Measurements from ENCODE around the gene FAM110D.

Gene FAM110D

DNA sequence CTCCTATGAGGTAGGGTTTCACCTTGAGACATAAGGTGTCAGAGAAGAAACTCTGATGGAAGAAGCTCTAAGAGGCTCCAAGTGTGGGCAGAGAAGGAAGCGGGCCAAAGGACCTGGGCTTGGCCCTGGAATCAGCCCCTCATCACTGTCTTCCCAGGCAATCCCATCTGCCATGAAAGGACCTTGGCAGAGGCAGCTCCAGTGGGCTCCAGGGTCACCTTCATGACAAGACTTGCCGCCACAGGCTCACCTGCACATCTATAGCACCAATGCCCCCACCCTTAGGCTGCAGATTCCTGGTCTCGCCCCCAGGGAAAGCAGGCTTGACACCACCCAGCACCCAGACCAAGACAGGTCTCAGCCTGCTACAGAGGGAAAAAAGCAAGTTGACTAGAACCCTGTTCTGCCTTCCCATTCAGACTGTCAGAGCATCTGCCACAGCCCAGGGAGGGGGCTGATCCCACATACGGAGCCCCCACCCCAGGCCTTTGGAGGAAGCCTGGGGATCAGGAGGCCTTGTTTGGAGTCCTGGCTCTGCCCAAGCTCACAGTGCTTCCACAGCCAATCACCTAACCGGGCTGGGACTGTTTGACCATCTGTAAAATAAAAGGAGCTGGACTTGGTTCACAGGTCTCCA lies 490 bp upstream of the FAM110D start:
- DNase-seq (ENCODE audit: low spot score): no peak
- TF ChIP-seq, protein P1, sequence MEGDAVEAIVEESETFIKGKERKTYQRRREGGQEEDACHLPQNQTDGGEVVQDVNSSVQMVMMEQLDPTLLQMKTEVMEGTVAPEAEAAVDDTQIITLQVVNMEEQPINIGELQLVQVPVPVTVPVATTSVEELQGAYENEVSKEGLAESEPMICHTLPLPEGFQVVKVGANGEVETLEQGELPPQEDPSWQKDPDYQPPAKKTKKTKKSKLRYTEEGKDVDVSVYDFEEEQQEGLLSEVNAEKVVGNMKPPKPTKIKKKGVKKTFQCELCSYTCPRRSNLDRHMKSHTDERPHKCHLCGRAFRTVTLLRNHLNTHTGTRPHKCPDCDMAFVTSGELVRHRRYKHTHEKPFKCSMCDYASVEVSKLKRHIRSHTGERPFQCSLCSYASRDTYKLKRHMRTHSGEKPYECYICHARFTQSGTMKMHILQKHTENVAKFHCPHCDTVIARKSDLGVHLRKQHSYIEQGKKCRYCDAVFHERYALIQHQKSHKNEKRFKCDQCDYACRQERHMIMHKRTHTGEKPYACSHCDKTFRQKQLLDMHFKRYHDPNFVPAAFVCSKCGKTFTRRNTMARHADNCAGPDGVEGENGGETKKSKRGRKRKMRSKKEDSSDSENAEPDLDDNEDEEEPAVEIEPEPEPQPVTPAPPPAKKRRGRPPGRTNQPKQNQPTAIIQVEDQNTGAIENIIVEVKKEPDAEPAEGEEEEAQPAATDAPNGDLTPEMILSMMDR (IDR thresholded peaks at IDR 0.05; ENCODE audit: extremely low read depth, insufficient read depth, missing control alignments): no peak
- in situ Hi-C loops (cut with MboI; ENCODE audit: low pct_unique_long_range_greater_than_20kb, low sequenced_read_pairs, unreplicated experiment): no loop called here

DNA sequence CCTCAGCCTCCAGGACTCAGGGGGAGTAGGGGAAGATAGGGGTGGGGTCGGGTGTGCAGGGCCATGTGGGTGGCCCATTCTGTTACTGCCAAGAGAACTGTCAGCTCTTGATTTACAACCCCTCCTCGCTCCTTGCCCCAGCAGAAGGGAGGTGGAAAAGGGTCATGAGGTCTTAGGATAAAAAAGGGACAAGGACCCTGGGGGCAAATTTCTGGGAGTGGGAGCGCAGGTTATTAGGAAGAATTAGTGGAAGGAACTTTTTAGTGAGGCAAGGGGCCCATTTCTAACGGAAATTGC lies 812 bp downstream of the FAM110D start:
- in situ Hi-C loops (cut with MboI; ENCODE audit: low pct_unique_long_range_greater_than_20kb, low sequenced_read_pairs, unreplicated experiment): no loop called here
- DNase-seq (ENCODE audit: low spot score): no peak
- TF ChIP-seq, protein P1 (IDR thresholded peaks at IDR 0.05; ENCODE audit: extremely low read depth, insufficient read depth, missing control alignments): no peak

DNA sequence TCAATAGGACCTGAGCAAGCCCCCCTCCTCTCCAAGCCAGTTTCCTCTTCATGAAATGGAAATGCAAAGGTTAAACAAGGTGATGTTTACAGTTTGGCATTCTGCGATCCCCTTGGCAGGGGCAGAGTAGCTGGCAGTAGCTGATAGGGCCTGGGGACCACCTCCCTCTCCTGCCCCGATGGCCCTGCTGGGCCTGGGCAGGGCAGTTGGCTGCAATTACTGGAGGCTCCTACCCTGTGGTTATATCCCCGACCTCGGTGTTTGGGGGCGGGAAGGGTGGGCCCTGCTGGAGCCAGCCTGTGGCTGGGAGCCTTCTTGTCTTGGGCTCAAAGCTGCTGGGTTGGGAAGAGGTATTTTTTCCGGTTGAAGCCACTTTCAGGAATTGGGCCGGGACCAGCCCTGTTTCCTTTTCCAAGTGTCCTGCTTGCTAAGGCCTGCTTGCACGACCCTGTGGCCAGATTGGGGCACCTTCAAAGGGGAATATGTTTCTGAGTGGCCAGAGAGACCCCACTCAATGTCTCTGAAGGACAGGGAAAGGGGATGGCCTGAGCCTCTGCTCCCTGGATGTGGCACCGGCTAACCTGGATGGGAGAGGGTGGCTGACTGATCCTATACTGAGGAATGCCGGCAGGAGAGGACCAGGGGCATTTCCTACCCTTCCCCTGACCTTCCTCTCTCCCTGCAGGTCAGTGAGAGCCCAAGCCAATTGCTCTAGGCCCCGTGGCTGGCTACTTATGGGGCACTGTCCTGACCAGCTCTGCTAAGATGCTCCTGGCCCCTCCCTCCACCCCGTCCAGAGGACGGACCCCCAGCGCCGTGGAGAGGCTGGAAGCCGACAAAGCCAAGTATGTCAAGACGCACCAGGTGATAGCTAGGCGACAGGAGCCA lies 1.9 kb downstream of the FAM110D start:
- TF ChIP-seq, protein P1 (IDR thresholded peaks at IDR 0.05; ENCODE audit: extremely low read depth, insufficient read depth, missing control alignments): no peak
- no peak for DNase-seq (ENCODE audit: low spot score)
- in situ Hi-C loops (cut with MboI; ENCODE audit: low pct_unique_long_range_greater_than_20kb, low sequenced_read_pairs, unreplicated experiment): no loop called here

DNA sequence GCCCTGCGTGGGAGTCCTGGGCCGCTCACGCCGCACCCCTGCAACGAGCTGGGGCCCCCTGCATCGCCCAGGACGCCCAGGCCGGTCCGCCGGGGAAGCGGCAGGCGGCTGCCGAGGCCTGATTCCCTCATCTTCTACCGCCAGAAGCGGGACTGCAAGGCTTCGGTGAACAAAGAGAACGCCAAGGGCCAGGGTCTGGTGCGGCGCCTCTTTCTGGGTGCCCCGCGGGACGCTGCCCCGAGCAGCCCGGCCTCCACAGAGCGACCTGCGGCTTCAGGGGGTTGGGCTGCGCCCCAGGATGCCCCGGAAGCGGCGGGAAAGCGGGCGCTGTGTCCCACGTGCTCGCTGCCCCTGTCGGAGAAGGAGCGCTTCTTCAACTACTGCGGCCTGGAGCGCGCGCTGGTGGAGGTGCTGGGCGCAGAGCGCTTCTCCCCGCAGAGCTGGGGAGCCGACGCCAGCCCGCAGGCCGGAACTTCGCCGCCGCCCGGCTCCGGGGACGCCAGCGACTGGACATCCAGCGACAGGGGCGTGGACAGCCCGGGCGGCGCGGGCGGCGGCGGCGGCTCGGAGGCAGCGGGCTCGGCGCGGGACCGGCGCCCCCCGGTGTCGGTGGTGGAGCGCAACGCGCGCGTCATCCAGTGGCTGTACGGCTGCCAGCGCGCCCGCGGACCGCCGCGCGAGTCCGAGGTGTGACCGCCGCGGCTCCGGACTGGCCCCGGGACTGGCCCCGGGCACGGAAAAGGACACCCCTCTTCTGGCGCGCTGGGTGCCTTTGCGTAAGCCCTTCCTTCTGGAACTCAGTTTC lies 2.7 kb downstream of the FAM110D start:
- peak; percentile 70 for DNase-seq (ENCODE audit: low spot score)
- in situ Hi-C loops (cut with MboI; ENCODE audit: low pct_unique_long_range_greater_than_20kb, low sequenced_read_pairs, unreplicated experiment): no loop called here
- TF ChIP-seq, protein P1 (IDR thresholded peaks at IDR 0.05; ENCODE audit: extremely low read depth, insufficient read depth, missing control alignments): peak; percentile 39

DNA sequence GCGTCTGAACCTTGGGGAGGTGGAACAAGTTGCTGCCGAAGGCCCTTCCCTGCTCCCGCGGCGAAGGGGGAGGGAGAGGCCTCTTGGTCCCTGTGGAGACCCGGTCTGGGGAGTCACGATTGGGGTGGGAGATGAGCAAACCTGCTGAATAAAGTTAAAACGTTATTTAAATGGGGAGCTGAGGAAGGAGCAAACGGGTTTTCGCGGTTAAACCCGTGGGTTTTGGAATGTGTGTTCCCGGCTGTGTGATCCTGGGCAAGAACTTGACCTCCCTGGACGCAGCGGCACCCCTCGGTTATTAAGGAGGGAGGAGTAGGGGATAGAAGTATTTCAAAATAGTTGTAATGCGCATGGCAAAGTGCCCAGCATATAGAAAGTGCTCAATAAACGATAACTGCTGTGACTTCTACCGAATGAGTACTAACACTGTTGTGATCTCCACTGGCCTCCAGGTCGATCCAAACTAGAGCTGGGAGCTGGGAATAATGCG lies 3.4 kb downstream of the FAM110D start:
- in situ Hi-C loops (cut with MboI; ENCODE audit: low pct_unique_long_range_greater_than_20kb, low sequenced_read_pairs, unreplicated experiment): no loop called here
- DNase-seq (ENCODE audit: low spot score): no peak

DNA sequence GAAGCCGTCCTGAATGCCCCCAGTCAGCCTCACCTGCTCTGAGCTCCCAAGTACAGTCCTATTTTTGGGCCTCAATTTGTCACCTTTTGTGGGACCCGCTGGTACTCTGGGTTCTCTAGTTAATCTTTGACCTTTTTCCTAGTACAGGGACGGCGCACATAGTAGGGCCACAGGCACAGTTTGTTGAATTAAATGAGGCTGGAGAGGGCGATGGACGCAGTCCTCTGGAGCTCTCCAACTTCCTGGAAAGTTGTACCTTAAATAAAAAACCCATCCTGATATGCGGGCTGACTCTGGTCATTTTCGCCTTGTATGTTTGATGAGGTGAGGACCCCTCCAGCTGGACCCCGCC lies 4.8 kb downstream of the FAM110D start:
- TF ChIP-seq, protein P1 (IDR thresholded peaks at IDR 0.05; ENCODE audit: extremely low read depth, insufficient read depth, missing control alignments): no peak
- DNase-seq (ENCODE audit: low spot score): no peak
- in situ Hi-C loops (cut with MboI; ENCODE audit: low pct_unique_long_range_greater_than_20kb, low sequenced_read_pairs, unreplicated experiment): no loop called here

More for the DNA sequence above, 3.4 kb downstream of the FAM110D start:
- TF ChIP-seq, protein P1 (IDR thresholded peaks at IDR 0.05; ENCODE audit: extremely low read depth, insufficient read depth, missing control alignments): no peak
